VCaP (cell line): Measurements from ENCODE around the gene CNTN4.

Experiments used
- H3K27ac ChIP-seq: fragments of 450-650 bp; 2 replicates; pipeline ENCODE4 v1.5.1; 2017
- TF ChIP-seq, protein P1 (sequence below): fragments of 450-650 bp; conservative IDR thresholded peaks from 2 replicates; pipeline ENCODE4 v1.5.1; 2017; ENCODE audit warnings: mild to moderate bottlenecking, moderate library complexity

CNTN4 gene

DNA sequence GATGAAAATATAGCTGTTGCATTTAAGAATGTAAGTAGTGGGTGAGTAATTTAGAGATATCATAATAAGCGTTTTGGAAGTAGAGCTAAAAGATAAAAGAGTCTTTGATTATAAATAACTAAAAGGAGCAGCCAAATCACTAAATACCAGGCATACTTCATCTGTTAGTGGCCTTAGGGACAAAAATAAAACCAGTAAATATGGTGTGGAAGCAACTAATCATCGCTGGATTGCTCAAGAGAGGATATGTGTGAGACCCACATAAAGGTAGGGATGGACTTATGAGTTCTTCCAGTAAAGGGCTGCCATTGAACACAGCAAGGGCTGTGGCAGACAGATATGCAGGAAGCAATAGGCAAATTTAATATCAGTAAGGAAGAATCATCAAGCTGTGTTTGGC is 356.2 kb downstream of the CNTN4 start:
- TF ChIP-seq, protein P1, sequence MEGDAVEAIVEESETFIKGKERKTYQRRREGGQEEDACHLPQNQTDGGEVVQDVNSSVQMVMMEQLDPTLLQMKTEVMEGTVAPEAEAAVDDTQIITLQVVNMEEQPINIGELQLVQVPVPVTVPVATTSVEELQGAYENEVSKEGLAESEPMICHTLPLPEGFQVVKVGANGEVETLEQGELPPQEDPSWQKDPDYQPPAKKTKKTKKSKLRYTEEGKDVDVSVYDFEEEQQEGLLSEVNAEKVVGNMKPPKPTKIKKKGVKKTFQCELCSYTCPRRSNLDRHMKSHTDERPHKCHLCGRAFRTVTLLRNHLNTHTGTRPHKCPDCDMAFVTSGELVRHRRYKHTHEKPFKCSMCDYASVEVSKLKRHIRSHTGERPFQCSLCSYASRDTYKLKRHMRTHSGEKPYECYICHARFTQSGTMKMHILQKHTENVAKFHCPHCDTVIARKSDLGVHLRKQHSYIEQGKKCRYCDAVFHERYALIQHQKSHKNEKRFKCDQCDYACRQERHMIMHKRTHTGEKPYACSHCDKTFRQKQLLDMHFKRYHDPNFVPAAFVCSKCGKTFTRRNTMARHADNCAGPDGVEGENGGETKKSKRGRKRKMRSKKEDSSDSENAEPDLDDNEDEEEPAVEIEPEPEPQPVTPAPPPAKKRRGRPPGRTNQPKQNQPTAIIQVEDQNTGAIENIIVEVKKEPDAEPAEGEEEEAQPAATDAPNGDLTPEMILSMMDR = no peak
- H3K27ac ChIP-seq = no peak overlapping the region

- TF ChIP-seq, protein P1 = no peak
- no peak overlapping the region for H3K27ac ChIP-seq
These were observed 358.1 kb downstream of the CNTN4 start for GRCh38 chr3:2456788-2457187.

DNA sequence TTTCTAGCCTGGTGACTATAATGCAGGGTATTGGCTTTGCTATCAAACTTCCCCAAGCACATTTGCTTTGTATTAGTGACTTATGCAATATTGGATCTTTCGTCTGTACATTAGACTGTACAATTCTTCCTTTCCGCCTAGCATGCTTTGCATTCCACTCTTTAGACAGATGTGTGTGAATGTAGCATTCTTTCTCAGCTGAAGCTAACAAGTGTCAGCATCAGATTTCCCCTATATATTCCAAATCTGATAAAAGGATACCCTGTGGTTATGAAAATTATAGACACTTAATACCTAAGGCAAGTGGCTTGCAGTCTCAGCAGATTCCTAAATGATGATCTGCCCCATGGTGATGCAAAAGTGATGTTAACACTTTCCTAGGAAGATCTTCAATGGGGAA is 360.1 kb downstream of the CNTN4 start:
- H3K27ac ChIP-seq = no peak overlapping the region
- TF ChIP-seq, protein P1 = no peak

DNA sequence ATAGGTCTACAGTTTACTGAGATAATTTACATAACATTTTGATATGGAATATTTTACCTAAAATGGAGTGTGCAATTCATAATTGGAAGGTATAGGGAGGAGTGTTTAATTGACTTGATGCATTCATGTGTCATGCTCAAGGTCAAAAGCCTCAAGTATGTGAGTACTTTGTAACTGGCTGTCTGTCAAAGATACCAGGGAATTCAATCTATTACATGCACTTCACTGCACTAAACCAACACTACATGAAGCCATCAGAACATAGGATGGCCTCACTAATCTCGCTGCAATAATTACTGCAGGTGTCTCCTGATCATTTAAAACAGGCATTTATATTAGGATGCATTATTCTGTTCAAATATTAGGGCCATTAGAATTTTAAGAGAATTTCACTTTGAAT is 367.2 kb downstream of the CNTN4 start:
- TF ChIP-seq, protein P1 = no peak
- H3K27ac ChIP-seq = no peak overlapping the region

DNA sequence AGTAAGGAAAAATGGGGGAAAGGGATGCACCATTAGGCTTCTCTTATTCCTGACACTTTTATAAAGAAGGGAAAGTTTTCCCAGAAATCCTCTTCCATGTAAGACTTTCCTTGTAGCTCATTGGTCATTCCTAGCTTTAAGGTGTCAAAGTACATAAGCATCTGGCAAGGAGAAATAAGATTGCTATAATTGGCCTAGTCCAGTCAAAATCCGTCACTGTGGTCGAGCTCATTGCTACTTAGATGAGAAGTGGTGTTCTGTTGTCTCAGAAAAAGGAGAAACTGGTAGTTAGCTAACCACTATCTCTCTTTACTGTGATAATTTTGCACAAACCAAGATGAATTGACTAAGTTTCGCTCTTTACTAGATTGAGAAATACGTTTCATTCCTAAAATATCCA is 370.1 kb downstream of the CNTN4 start:
- TF ChIP-seq, protein P1 = no peak
- H3K27ac ChIP-seq = no peak overlapping the region

GRCh38 chr3:2476996-2477395 is 378.3 kb downstream of the CNTN4 start:
- no peak overlapping the region for H3K27ac ChIP-seq
- TF ChIP-seq, protein P1 = no peak

- no peak overlapping the region for H3K27ac ChIP-seq
- TF ChIP-seq, protein P1 = no peak
These were observed 379.0 kb downstream of the CNTN4 start for GRCh38 chr3:2477620-2478019.
